SJSA1 (cell line): ENCODE results near the gene ZSWIM6. TPM values are rescaled to one million over a fixed set of nuclear protein-coding genes. Genes with fewer than 3 reads are reported as not detected.

ENCODE experiments used
- DNase-seq, 2 experiments: peaks; one replicate each; pipeline ENCODE4 v3.0.0-alpha.2; 2015 to 2020; ENCODE audit warnings: low spot score in 2 of 2, low read depth in 1 of 2
- H3K27ac ChIP-seq: fragments of 250-450 bp; sonication (Bioruptor Pico); 2 replicates; pipeline ENCODE4 v1.5.1; 2020; ENCODE audit warnings: mild to moderate bottlenecking, moderate library complexity
- H3K27me3 ChIP-seq: fragments of 250-450 bp; sonication (Bioruptor Pico); replicated peaks from 2 replicates; pipeline ENCODE4 v1.5.1; 2020; ENCODE audit warnings: mild to moderate bottlenecking, moderate library complexity
- H3K36me3 ChIP-seq: fragments of 250-450 bp; sonication (Bioruptor Pico); 2 replicates; pipeline ENCODE4 v1.5.1; 2020; ENCODE audit warnings: mild to moderate bottlenecking
- H3K4me1 ChIP-seq: fragments of 250-450 bp; sonication (Bioruptor Pico); replicated peaks from 2 replicates; pipeline ENCODE4 v1.6.1; 2021; ENCODE audit warnings: mild to moderate bottlenecking
- H3K4me3 ChIP-seq: fragments of 250-450 bp; sonication (Bioruptor Pico); 2 replicates; pipeline ENCODE4 v1.5.1; 2020; ENCODE audit warnings: mild to moderate bottlenecking
- H3K9me3 ChIP-seq: fragments of 250-450 bp; sonication (Bioruptor Pico); replicated peaks from 2 replicates; pipeline ENCODE4 v1.5.1; 2020; ENCODE audit warnings: mild to moderate bottlenecking
- total RNA-seq: library from RNA; depleted of rRNA; stranded (reverse); fragments of >200 nt; shearing (Covaris generic); gene quantifications from 2 replicates; pipeline ENCODE4 v1.2.3, GENCODE V29; 2014

Gene ZSWIM6
- total RNA-seq, 1 experiment from 2014 or later: 13.1 TPM

- DNase-seq: peak; percentile 68 to 74
- Histone ChIP-seq H3K4me3 (no peak overlapping the region), H3K27me3 (no peaks in the 10 kb centered on the region), H3K27ac (peak overlapping the region; percentile 59), H3K4me1 (peaks cover 53% of the 10 kb centered on the region), H3K9me3 (no peaks in the 10 kb centered on the region), H3K36me3 (peaks cover 8% of the 10 kb centered on the region)
These were observed 135.9 kb downstream of the ZSWIM6 start for GRCh38 chr5:61467766-61468482.

- Histone ChIP-seq H3K36me3 (peaks cover 10% of the 10 kb centered on the region), H3K9me3 (no peaks in the 10 kb centered on the region), H3K27ac (no peak overlapping the region; the same call in 1 of the 2 replicates), H3K4me1 (peaks cover 51% of the 10 kb centered on the region), H3K27me3 (no peaks in the 10 kb centered on the region), H3K4me3 (no peak overlapping the region)
- DNase-seq: no peak
These were observed 136.4 kb downstream of the ZSWIM6 start for GRCh38 chr5:61468483-61468865.

DNA sequence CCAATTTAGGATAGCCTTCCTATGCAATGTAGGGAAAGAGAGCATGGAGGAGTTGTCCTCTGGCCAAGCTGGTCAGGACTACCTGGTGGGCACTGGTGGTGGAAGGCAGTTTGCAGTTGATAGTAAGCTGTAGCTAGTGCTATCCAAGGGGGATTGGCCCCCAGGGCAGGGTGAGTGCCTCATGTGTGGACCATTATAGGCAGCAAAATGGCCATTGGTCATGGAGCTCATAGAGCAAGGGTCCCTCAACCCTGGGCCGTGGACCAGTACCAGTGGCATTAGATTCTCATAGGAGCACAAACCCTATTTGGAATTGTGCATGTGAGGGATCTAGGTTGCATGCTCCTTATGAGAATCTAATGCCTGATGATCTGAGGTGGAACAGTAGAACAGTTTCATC, 139.3 kb downstream of the ZSWIM6 start:
- peaks cover 26% of the 10 kb centered on the region for H3K36me3 ChIP-seq
- H3K4me1 ChIP-seq: peaks cover 24% of the 10 kb centered on the region
- no peak overlapping the region for H3K27ac ChIP-seq
- no peak overlapping the region for H3K4me3 ChIP-seq
- H3K27me3 ChIP-seq: no peaks in the 10 kb centered on the region
- H3K9me3 ChIP-seq: no peaks in the 10 kb centered on the region
- no peak for DNase-seq

- no peaks in the 10 kb centered on the region for H3K27me3 ChIP-seq
- DNase-seq: no peak
- no peak overlapping the region for H3K27ac ChIP-seq
- H3K9me3 ChIP-seq: no peaks in the 10 kb centered on the region
- peaks cover 35% of the 10 kb centered on the region for H3K36me3 ChIP-seq
- H3K4me3 ChIP-seq: no peak overlapping the region
- peaks cover 14% of the 10 kb centered on the region for H3K4me1 ChIP-seq
These were observed 140.3 kb downstream of the ZSWIM6 start for GRCh38 chr5:61472172-61472958.

DNA sequence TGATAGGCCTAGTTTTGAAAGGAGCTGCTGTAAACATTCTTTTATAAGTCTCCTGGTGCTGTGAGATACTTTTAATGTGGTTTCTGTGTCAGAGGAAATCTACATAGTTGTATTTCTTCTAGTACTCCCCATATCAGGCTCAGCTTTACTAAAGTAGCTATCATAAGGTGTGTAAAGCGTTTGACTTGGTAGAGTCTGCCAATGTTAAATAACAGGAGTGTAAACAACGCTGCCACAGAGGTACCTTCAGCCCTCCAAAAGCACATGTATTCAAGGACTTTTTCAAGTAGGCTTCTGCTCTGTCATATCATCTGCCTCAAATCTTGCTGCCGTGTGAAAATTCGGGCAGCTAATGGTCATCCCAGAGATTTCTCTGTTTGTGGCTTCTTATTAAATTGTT, 142.7 kb downstream of the ZSWIM6 start:
- no peaks in the 10 kb centered on the region for H3K4me1 ChIP-seq
- no peaks in the 10 kb centered on the region for H3K9me3 ChIP-seq
- no peaks in the 10 kb centered on the region for H3K27me3 ChIP-seq
- H3K27ac ChIP-seq: no peak overlapping the region
- no peak overlapping the region for H3K4me3 ChIP-seq
- DNase-seq: no peak
- H3K36me3 ChIP-seq: peaks cover 45% of the 10 kb centered on the region

GRCh38 chr5:61477788-61478187, 145.7 kb downstream of the ZSWIM6 start:
- Histone ChIP-seq H3K9me3 (no peaks in the 10 kb centered on the region), H3K36me3 (peaks cover 38% of the 10 kb centered on the region), H3K27ac (no peak overlapping the region), H3K4me1 (no peaks in the 10 kb centered on the region), H3K4me3 (no peak overlapping the region), H3K27me3 (no peaks in the 10 kb centered on the region)
- no peak for DNase-seq

- no peaks in the 10 kb centered on the region for H3K27me3 ChIP-seq
- H3K4me3 ChIP-seq: no peak overlapping the region
- H3K36me3 ChIP-seq: peaks cover 29% of the 10 kb centered on the region
- H3K27ac ChIP-seq: no peak overlapping the region
- H3K9me3 ChIP-seq: no peaks in the 10 kb centered on the region
- no peaks in the 10 kb centered on the region for H3K4me1 ChIP-seq
- no peak for DNase-seq
These were observed 148.0 kb downstream of the ZSWIM6 start for GRCh38 chr5:61479850-61480614.

- no peak overlapping the region for H3K4me3 ChIP-seq
- H3K36me3 ChIP-seq: peaks cover 14% of the 10 kb centered on the region
- no peaks in the 10 kb centered on the region for H3K9me3 ChIP-seq
- no peak for DNase-seq
- no peak overlapping the region for H3K27ac ChIP-seq
- no peaks in the 10 kb centered on the region for H3K27me3 ChIP-seq
- no peaks in the 10 kb centered on the region for H3K4me1 ChIP-seq
These were observed 150.9 kb downstream of the ZSWIM6 start for GRCh38 chr5:61482980-61483379.

- DNase-seq: no peak
These were observed 154.4 kb downstream of the ZSWIM6 start for GRCh38 chr5:61486476-61486875.

DNA sequence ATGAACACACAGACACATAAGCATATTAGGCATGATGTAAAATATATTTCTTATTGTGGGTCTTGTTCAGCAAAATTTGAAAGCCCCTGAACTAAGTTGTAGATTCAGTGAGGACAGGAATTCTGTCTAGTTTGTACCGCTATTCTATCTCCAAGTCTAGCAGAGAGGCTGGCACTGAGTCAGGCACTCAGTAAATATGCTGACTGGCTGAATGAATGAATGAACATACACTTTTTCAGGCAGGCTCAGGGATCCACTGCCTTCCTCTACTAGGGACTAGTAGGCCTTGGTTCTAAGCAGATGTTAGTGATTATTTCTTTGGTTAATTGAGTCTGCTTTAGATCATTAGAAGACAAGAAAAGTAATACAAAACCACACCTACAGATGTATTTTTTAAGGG, 157.5 kb downstream of the ZSWIM6 start:
- Histone ChIP-seq H3K4me3 (no peak overlapping the region), H3K27ac (no peak overlapping the region), H3K4me1 (no peaks in the 10 kb centered on the region), H3K36me3 (peaks cover 19% of the 10 kb centered on the region), H3K27me3 (no peaks in the 10 kb centered on the region), H3K9me3 (no peaks in the 10 kb centered on the region)
- DNase-seq: no peak

More at GRCh38 chr5:61486476-61486875, 154.4 kb downstream of the ZSWIM6 start:
- H3K9me3 ChIP-seq: no peaks in the 10 kb centered on the region
- no peaks in the 10 kb centered on the region for H3K4me1 ChIP-seq
- no peak overlapping the region for H3K4me3 ChIP-seq
- no peaks in the 10 kb centered on the region for H3K27me3 ChIP-seq
- no peak overlapping the region for H3K27ac ChIP-seq
- peaks cover 13% of the 10 kb centered on the region for H3K36me3 ChIP-seq

DNA sequence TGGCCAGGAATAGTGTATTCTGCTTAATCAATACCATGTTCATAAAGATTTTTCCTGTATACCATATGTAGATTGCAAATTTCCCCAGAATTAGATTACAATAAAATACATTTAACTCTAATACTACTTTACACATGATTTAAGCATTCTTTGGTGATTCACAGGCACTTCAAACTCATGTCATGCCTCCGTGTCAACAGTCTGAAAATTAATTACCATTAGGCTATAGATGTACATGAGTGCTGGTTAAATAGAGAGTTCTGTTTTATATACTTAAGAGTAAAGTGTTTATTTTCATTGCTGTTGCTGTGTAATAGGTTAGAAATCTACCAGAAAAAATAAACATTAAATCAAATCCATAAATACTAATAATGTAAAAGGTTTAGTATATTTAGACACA, 159.8 kb downstream of the ZSWIM6 start:
- Histone ChIP-seq H3K9me3 (no peaks in the 10 kb centered on the region), H3K27me3 (no peaks in the 10 kb centered on the region), H3K36me3 (peaks cover 24% of the 10 kb centered on the region), H3K4me3 (no peak overlapping the region), H3K4me1 (no peaks in the 10 kb centered on the region), H3K27ac (no peak overlapping the region)
- no peak for DNase-seq

- H3K27me3 ChIP-seq: no peaks in the 10 kb centered on the region
- H3K4me1 ChIP-seq: no peaks in the 10 kb centered on the region
These were observed 161.9 kb downstream of the ZSWIM6 start for GRCh38 chr5:61493973-61494372.

DNA sequence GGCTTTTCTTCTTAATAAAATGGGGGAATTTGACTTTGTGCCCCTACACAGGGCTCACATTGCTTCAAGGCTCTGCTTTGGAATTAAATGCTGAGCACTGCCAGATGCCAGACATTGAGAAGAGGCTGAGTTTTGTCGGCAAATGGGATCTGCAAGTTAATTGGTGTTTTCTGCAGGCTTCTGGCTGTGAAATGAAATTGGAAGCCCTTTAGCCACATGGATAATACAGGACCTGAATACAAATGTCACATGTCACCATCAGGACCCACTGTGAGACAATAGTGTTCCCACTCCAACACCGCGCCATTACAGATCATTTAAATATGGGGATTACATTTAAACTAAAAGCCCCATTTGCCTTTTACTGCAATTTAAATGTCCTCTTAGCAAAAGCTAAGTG, 164.4 kb downstream of the ZSWIM6 start:
- no peaks in the 10 kb centered on the region for H3K4me1 ChIP-seq
- H3K4me3 ChIP-seq: no peak overlapping the region
- H3K9me3 ChIP-seq: no peaks in the 10 kb centered on the region
- H3K36me3 ChIP-seq: peaks cover 36% of the 10 kb centered on the region
- H3K27me3 ChIP-seq: no peaks in the 10 kb centered on the region
- no peak for DNase-seq
- no peak overlapping the region for H3K27ac ChIP-seq

More at GRCh38 chr5:61493973-61494372, 161.9 kb downstream of the ZSWIM6 start:
- Histone ChIP-seq H3K4me3 (no peak overlapping the region), H3K27ac (no peak overlapping the region), H3K36me3 (peaks cover 30% of the 10 kb centered on the region), H3K9me3 (no peaks in the 10 kb centered on the region)
- DNase-seq: no peak

DNA sequence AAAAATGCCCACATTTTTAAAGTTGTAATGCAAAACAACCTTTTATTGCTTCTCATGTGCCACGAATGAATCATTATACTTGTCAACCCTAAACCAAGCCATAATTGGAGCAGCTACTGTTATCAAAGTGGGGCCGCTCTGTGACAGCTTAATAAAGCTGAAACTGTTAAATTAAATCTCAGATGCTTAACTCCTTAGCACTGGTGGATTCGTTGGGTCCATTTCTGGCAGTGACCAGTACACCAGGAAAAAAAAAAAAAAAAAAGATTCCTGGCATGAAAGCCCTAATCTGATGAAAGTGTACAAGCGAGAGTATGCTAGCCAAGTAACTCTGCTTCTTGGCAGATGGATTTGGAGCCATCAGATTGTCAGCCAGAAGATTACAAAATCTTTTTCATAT, 164.8 kb downstream of the ZSWIM6 start:
- Histone ChIP-seq H3K27ac (no peak overlapping the region), H3K4me1 (no peaks in the 10 kb centered on the region), H3K36me3 (peaks cover 40% of the 10 kb centered on the region), H3K27me3 (no peaks in the 10 kb centered on the region), H3K9me3 (no peaks in the 10 kb centered on the region), H3K4me3 (no peak overlapping the region)
- DNase-seq: no peak
